Measurements from ENCODE around the gene BDNF. TPM values are rescaled to one million over a fixed set of nuclear protein-coding genes. Genes with fewer than 3 reads are reported as not detected.

Gene BDNF
- total RNA-seq, 4 donors from 2014 or later: 0.14 to 0.64 TPM; not detected in 2

- no peaks in the 10 kb centered on the region for H3K9me3 ChIP-seq
- DNase-seq: no peak
- H3K27me3 ChIP-seq: no peaks in the 10 kb centered on the region
- no peaks in the 10 kb centered on the region for H3K36me3 ChIP-seq
- no peak overlapping the region for H3K4me3 ChIP-seq
- in situ Hi-C loops (cut with MboI; ENCODE audit: low pct_ligation_motif_present in 1 of 4, low pct_unique_long_range_greater_than_20kb in 1 of 4, low sequenced_read_pairs in 3 of 4): loop anchor here in 1 of 4 donors (25.0 kb wide), 1 partner anchor 101 kb away; the partner anchor contains the start of gene BDNF
- intact Hi-C loops (cut with DNase I; ENCODE audit: low total_unique reads): no loop called here
- no peak overlapping the region for H3K27ac ChIP-seq
- no peak for TF ChIP-seq CTCF (IDR thresholded peaks at IDR 0.05)
- TF ChIP-seq POLR2A (IDR thresholded peaks at IDR 0.05): no peak
- TF ChIP-seq EP300 (IDR thresholded peaks at IDR 0.05; ENCODE audit: low read depth): no peak
- TF ChIP-seq POLR2AphosphoS5 (IDR thresholded peaks at IDR 0.05): no peak
- WGBS, 2 donors (ENCODE audit: low coverage in 1 of 2): 70 to 80% methylated on average over 1 of the region's 1 CpG
- H3K4me1 ChIP-seq: no peaks in the 10 kb centered on the region
These were observed 88.9 kb downstream of the BDNF start for GRCh38 chr11:27611390-27611789.

- no peak for DNase-seq
- Histone ChIP-seq H3K4me1 (no peaks in the 10 kb centered on the region), H3K27ac (no peak overlapping the region), H3K36me3 (no peaks in the 10 kb centered on the region), H3K9me3 (no peaks in the 10 kb centered on the region), H3K27me3 (no peaks in the 10 kb centered on the region), H3K4me3 (no peak overlapping the region)
- TF ChIP-seq CTCF (IDR thresholded peaks at IDR 0.05): no peak
- no peak for TF ChIP-seq POLR2A (IDR thresholded peaks at IDR 0.05)
- TF ChIP-seq EP300 (IDR thresholded peaks at IDR 0.05; ENCODE audit: low read depth): no peak
- TF ChIP-seq POLR2AphosphoS5 (IDR thresholded peaks at IDR 0.05): no peak
- in situ Hi-C loops (cut with MboI; ENCODE audit: low pct_ligation_motif_present in 1 of 4, low pct_unique_long_range_greater_than_20kb in 1 of 4, low sequenced_read_pairs in 3 of 4): loop anchor here in 1 of 4 donors (25.0 kb wide), 1 partner anchor 101 kb away; the partner anchor contains the start of gene BDNF
- intact Hi-C loops (cut with DNase I; ENCODE audit: low total_unique reads): no loop called here
These were observed 89.3 kb downstream of the BDNF start for GRCh38 chr11:27610946-27611345.

- Histone ChIP-seq H3K9me3 (no peaks in the 10 kb centered on the region), H3K4me1 (no peaks in the 10 kb centered on the region), H3K36me3 (no peaks in the 10 kb centered on the region), H3K27me3 (no peaks in the 10 kb centered on the region), H3K4me3 (no peak overlapping the region), H3K27ac (no peak overlapping the region)
- no peak for TF ChIP-seq EP300 (IDR thresholded peaks at IDR 0.05; ENCODE audit: low read depth)
- no peak for TF ChIP-seq POLR2AphosphoS5 (IDR thresholded peaks at IDR 0.05)
- no peak for TF ChIP-seq POLR2A (IDR thresholded peaks at IDR 0.05)
- TF ChIP-seq CTCF (IDR thresholded peaks at IDR 0.05): no peak
- intact Hi-C loops (cut with DNase I; ENCODE audit: low total_unique reads): no loop called here
- WGBS, 2 donors (ENCODE audit: low coverage in 1 of 2): 91 to 96% methylated on average over 3 of the region's 3 CpGs
- in situ Hi-C loops (cut with MboI; ENCODE audit: low pct_ligation_motif_present in 1 of 4, low pct_unique_long_range_greater_than_20kb in 1 of 4, low sequenced_read_pairs in 3 of 4): loop anchor here in 1 of 4 donors (25.0 kb wide), 1 partner anchor 102 kb away; the partner anchor contains the start of gene BDNF
- no peak for DNase-seq
These were observed 90.0 kb downstream of the BDNF start for GRCh38 chr11:27610280-27610679.

- WGBS, 2 donors (ENCODE audit: low coverage in 1 of 2): 88 to 97% methylated on average over 2 of the region's 2 CpGs
- no peak for DNase-seq
- intact Hi-C loops (cut with DNase I; ENCODE audit: low total_unique reads) (no loop called here), in situ Hi-C loops (cut with MboI; ENCODE audit: low pct_ligation_motif_present in 1 of 4, low pct_unique_long_range_greater_than_20kb in 1 of 4, low sequenced_read_pairs in 3 of 4) (loop anchor here in 1 of 4 donors (25.0 kb wide), 1 partner anchor 103 kb away; the partner anchor contains the start of gene BDNF)
- H3K36me3 ChIP-seq: no peaks in the 10 kb centered on the region
- TF ChIP-seq POLR2A (IDR thresholded peaks at IDR 0.05) (no peak), CTCF (IDR thresholded peaks at IDR 0.05) (no peak), POLR2AphosphoS5 (IDR thresholded peaks at IDR 0.05) (no peak), EP300 (IDR thresholded peaks at IDR 0.05; ENCODE audit: low read depth) (no peak)
- no peaks in the 10 kb centered on the region for H3K9me3 ChIP-seq
- no peaks in the 10 kb centered on the region for H3K27me3 ChIP-seq
- H3K4me1 ChIP-seq: no peaks in the 10 kb centered on the region
- H3K27ac ChIP-seq: no peak overlapping the region
- H3K4me3 ChIP-seq: no peak overlapping the region
These were observed 91.3 kb downstream of the BDNF start for GRCh38 chr11:27608951-27609350.
